ENCODE data around the gene GRM7.

The GRM7 gene

GRCh38 chr3:7146529-7146928 is 285.6 kb downstream of the GRM7 start:
- TF ChIP-seq CTCF (IDR thresholded peaks at IDR 0.05; ENCODE audit: low read depth, low read length) = no peak
- Histone ChIP-seq H3K27me3 (ENCODE audit: insufficient read depth, low read depth, severe bottlenecking) (no peaks in the 10 kb centered on the region), H3K4me3 (ENCODE audit: low read depth, low read length) (no peak overlapping the region), H3K27ac (no peak overlapping the region), H3K36me3 (no peaks in the 10 kb centered on the region), H3K9me3 (ENCODE audit: severe bottlenecking) (no peaks in the 10 kb centered on the region)
- no peak for DNase-seq

- DNase-seq = no peak
- no peak for TF ChIP-seq CTCF (IDR thresholded peaks at IDR 0.05; ENCODE audit: low read depth, low read length)
- Histone ChIP-seq H3K9me3 (ENCODE audit: severe bottlenecking) (no peaks in the 10 kb centered on the region), H3K27me3 (ENCODE audit: insufficient read depth, low read depth, severe bottlenecking) (no peaks in the 10 kb centered on the region), H3K27ac (no peak overlapping the region), H3K4me3 (ENCODE audit: low read depth, low read length) (no peak overlapping the region), H3K36me3 (no peaks in the 10 kb centered on the region)
These were observed 297.6 kb downstream of the GRM7 start for GRCh38 chr3:7158516-7158915.

DNA sequence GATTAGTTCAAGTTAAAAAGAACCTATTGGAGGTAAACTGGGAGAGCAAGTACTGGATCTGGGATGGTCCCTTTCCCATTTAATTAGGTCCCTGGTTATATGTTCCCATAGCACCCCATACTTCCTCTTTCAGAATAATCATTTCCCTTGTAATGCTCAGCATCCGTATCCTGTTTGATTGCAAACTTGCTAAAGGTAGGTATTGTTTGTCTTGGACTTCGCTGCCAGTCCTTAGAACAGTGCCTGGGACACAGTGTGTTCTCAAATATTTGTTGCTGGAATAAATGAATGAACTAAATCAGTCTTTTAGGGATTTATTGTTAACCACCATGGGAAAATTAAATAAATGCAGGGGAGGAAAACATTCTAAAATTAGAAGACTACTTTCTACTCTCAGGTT is 299.8 kb downstream of the GRM7 start:
- Histone ChIP-seq H3K27me3 (ENCODE audit: insufficient read depth, low read depth, severe bottlenecking) (no peaks in the 10 kb centered on the region), H3K9me3 (ENCODE audit: severe bottlenecking) (no peaks in the 10 kb centered on the region), H3K27ac (no peak overlapping the region), H3K4me3 (ENCODE audit: low read depth, low read length) (no peak overlapping the region), H3K36me3 (no peaks in the 10 kb centered on the region)
- no peak for TF ChIP-seq CTCF (IDR thresholded peaks at IDR 0.05; ENCODE audit: low read depth, low read length)
- DNase-seq = no peak

DNA sequence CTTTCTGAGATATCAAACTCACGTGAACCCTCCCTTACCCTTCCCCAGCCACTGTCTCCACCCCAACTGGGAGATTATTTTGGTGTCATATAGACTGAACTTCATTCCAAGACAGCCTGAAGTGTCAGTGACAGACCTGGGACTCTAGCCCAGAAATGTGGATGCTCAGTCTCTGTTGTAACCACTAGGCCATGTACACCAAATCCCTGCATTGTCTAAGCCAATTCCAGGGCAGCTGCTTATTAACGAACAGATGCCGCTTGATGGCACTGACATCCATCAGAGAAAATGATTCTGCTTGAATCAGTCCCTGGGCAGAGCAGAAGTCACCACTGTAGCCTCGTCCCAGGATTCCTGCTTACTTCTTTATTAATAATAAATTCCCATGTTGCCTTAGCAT is 305.5 kb downstream of the GRM7 start:
- peak; percentile 51 for DNase-seq
- H3K27ac ChIP-seq = no peak overlapping the region
- no peaks in the 10 kb centered on the region for H3K36me3 ChIP-seq
- no peak overlapping the region for H3K4me3 ChIP-seq (ENCODE audit: low read depth, low read length)
- H3K27me3 ChIP-seq (ENCODE audit: insufficient read depth, low read depth, severe bottlenecking) = no peaks in the 10 kb centered on the region
- no peaks in the 10 kb centered on the region for H3K9me3 ChIP-seq (ENCODE audit: severe bottlenecking)
- no peak for TF ChIP-seq CTCF (IDR thresholded peaks at IDR 0.05; ENCODE audit: low read depth, low read length)

GRCh38 chr3:7171493-7171892 is 310.6 kb downstream of the GRM7 start:
- Histone ChIP-seq H3K27ac (no peak overlapping the region), H3K36me3 (no peaks in the 10 kb centered on the region), H3K27me3 (ENCODE audit: insufficient read depth, low read depth, severe bottlenecking) (no peaks in the 10 kb centered on the region), H3K4me3 (ENCODE audit: low read depth, low read length) (no peak overlapping the region), H3K9me3 (ENCODE audit: severe bottlenecking) (no peaks in the 10 kb centered on the region)
- DNase-seq = no peak
- TF ChIP-seq CTCF (IDR thresholded peaks at IDR 0.05; ENCODE audit: low read depth, low read length) = no peak

GRCh38 chr3:7172996-7173395 is 312.1 kb downstream of the GRM7 start:
- no peak for TF ChIP-seq CTCF (IDR thresholded peaks at IDR 0.05; ENCODE audit: low read depth, low read length)
- no peaks in the 10 kb centered on the region for H3K27me3 ChIP-seq (ENCODE audit: insufficient read depth, low read depth, severe bottlenecking)
- no peaks in the 10 kb centered on the region for H3K9me3 ChIP-seq (ENCODE audit: severe bottlenecking)
- H3K36me3 ChIP-seq = no peaks in the 10 kb centered on the region
- no peak overlapping the region for H3K4me3 ChIP-seq (ENCODE audit: low read depth, low read length)
- DNase-seq = no peak
- no peak overlapping the region for H3K27ac ChIP-seq
